ENCODE results near the gene WDR91.

The WDR91 gene

GRCh38 chr7:135197906-135198655 lies 13.2 kb downstream of the WDR91 start:
- no peak for DNase-seq (ENCODE audit: low read depth)

GRCh38 chr7:135197343-135197742 lies 14.0 kb downstream of the WDR91 start:
- DNase-seq (ENCODE audit: low read depth) = no peak

GRCh38 chr7:135195968-135196629 lies 15.2 kb downstream of the WDR91 start:
- no peak for DNase-seq (ENCODE audit: low read depth)

- DNase-seq (ENCODE audit: low read depth) = no peak
Measured at GRCh38 chr7:135195156-135195555, 16.2 kb downstream of the WDR91 start.

- DNase-seq (ENCODE audit: low read depth) = no peak
Measured at GRCh38 chr7:135194494-135195095, 16.7 kb downstream of the WDR91 start.

GRCh38 chr7:135193615-135194081 lies 17.7 kb downstream of the WDR91 start:
- DNase-seq (ENCODE audit: low read depth) = no peak

- no peak for DNase-seq (ENCODE audit: low read depth)
Measured at GRCh38 chr7:135192914-135193536, 18.3 kb downstream of the WDR91 start.

- no peak for DNase-seq (ENCODE audit: low read depth)
Measured at GRCh38 chr7:135190703-135191102, 20.6 kb downstream of the WDR91 start.

GRCh38 chr7:135189961-135190360 lies 21.4 kb downstream of the WDR91 start:
- no peak for DNase-seq (ENCODE audit: low read depth)

GRCh38 chr7:135189221-135189662 lies 22.1 kb downstream of the WDR91 start:
- no peak for DNase-seq (ENCODE audit: low read depth)

GRCh38 chr7:135188298-135188984 lies 22.9 kb downstream of the WDR91 start:
- no peak for DNase-seq (ENCODE audit: low read depth)

GRCh38 chr7:135186841-135187253 lies 24.5 kb downstream of the WDR91 start:
- no peak for DNase-seq (ENCODE audit: low read depth)

GRCh38 chr7:135186261-135186540 lies 25.1 kb downstream of the WDR91 start:
- DNase-seq (ENCODE audit: low read depth) = no peak

- DNase-seq (ENCODE audit: low read depth) = no peak
Measured at GRCh38 chr7:135185471-135186260, 25.7 kb downstream of the WDR91 start.

GRCh38 chr7:135184254-135184841 lies 27.0 kb downstream of the WDR91 start:
- no peak for DNase-seq (ENCODE audit: low read depth)

- no peak for DNase-seq (ENCODE audit: low read depth)
Measured at GRCh38 chr7:135183478-135183877, 27.8 kb downstream of the WDR91 start.

- no peak for DNase-seq (ENCODE audit: low read depth)
Measured at GRCh38 chr7:135181929-135182678, 29.2 kb downstream of the WDR91 start.

GRCh38 chr7:135181261-135181928 lies 29.9 kb downstream of the WDR91 start:
- no peak for DNase-seq (ENCODE audit: low read depth)

GRCh38 chr7:135180122-135180521 lies 31.2 kb downstream of the WDR91 start:
- DNase-seq (ENCODE audit: low read depth) = no peak

Measured in stimulated activated CD8-positive, alpha-beta memory T cell treated with anti-CD3 and anti-CD28 coated beads, Interleukin-15, amount 100 ng/mL, for 24 hours (primary cell).